Sigmoid colon (tissue), 4 donors: ENCODE data around the gene NOS1AP.

ENCODE experiments used
- EP300 ChIP-seq, 4 donors: sonication (generic); formaldehyde crosslinking; IDR thresholded peaks; one replicate each; pipeline ENCODE4 v1.6.1; 2017; ENCODE audit warnings: antibody characterized with exemption in 4 of 4
- POLR2A ChIP-seq, 2 donors: fragments of 450-650 bp; IDR thresholded peaks; one replicate each; pipeline ENCODE4 v1.6.1; 2016; ENCODE audit warnings: antibody characterized with exemption in 2 of 2, mild to moderate bottlenecking in 2 of 2, moderate library complexity in 2 of 2
- POLR2AphosphoS5 ChIP-seq, 4 donors: sonication (generic); formaldehyde crosslinking; IDR thresholded peaks; one replicate each; pipeline ENCODE4 v1.6.1; 2017; ENCODE audit warnings: antibody characterized with exemption in 4 of 4
- TF ChIP-seq, protein P1 (sequence below), 4 experiments: fragments of 450-650 bp in 3 of 4; fragments of 200-600 bp in 1 of 4; IDR thresholded peaks; one replicate each; pipeline ENCODE4 v1.5.1; 2016 to 2019; ENCODE audit warnings: antibody characterized with exemption in 4 of 4, mild to moderate bottlenecking in 3 of 4, moderate library complexity in 2 of 4

DNA sequence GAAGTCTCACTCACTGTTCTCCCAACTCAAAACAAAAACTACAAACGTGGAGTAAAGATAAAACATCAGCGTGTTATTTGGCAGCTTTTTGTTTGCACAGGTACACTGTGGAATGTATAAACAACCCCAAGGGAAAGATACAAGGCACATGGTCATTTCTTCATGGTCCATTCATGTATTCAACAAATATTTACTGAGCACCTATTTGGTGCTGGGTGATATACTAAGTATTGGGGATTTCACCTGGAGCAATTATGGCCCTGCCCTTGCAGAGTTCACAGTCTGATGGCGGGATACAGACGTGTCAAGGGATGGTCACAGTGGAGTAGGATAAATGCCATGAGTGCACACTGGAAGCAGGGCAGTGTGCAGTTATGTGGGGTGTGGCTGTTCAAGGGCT, 171.1 kb downstream of the NOS1AP start:
- TF ChIP-seq, protein P1, sequence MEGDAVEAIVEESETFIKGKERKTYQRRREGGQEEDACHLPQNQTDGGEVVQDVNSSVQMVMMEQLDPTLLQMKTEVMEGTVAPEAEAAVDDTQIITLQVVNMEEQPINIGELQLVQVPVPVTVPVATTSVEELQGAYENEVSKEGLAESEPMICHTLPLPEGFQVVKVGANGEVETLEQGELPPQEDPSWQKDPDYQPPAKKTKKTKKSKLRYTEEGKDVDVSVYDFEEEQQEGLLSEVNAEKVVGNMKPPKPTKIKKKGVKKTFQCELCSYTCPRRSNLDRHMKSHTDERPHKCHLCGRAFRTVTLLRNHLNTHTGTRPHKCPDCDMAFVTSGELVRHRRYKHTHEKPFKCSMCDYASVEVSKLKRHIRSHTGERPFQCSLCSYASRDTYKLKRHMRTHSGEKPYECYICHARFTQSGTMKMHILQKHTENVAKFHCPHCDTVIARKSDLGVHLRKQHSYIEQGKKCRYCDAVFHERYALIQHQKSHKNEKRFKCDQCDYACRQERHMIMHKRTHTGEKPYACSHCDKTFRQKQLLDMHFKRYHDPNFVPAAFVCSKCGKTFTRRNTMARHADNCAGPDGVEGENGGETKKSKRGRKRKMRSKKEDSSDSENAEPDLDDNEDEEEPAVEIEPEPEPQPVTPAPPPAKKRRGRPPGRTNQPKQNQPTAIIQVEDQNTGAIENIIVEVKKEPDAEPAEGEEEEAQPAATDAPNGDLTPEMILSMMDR (IDR thresholded peaks at IDR 0.05): no peak
- TF ChIP-seq POLR2A (IDR thresholded peaks at IDR 0.05) (no peak), POLR2AphosphoS5 (IDR thresholded peaks at IDR 0.05) (no peak), EP300 (IDR thresholded peaks at IDR 0.05) (no peak)
